K562 (cell line): ENCODE results near the gene CHRDL1. TPM values are rescaled to one million over a fixed set of nuclear protein-coding genes. Genes with fewer than 3 reads are reported as not detected.

Source experiments
- ATAC-seq: fragments of 200-7000 bp; cut with Tn5 transposase; 3 replicates; pipeline ENCODE4 v1.9.1; 2020; ENCODE audit warnings: moderate library complexity
- BruUV-seq: library from RNA; stranded (reverse); fragments of 400-500 nt; replicated peaks from 2 replicates; lab custom pipeline; 2021; lab: Mats Ljungman, UMichigan
- CTCF ChIA-PET: fragments of 300-600 bp; formaldehyde crosslinking; extraction: SDS; loops from one replicate; lab custom pipeline; 2021; ENCODE audit warnings: low intra/inter-chr PET ratio; lab: Yijun Ruan, JAX
- POLR2A ChIA-PET: fragments of 300-600, 350-650 bp; sonication (Branson Sonifier 250); formaldehyde crosslinking; extraction: SDS; loops from one replicate; lab custom pipeline; 2021; ENCODE audit warnings: antibody characterized with exemption, inconsistent platforms; lab: Yijun Ruan, JAX
- DNase-seq, 4 experiments: peaks; one replicate each; pipeline versions ENCODE4 v3.0.0 to v3.0.0-alpha.2; 2011 to 2018; ENCODE audit warnings: low spot score in 3 of 4, mixed read lengths in 3 of 4; ENCODE audit errors: extremely low read depth in 1 of 4
- FAIRE-seq: peaks from 2 replicates; lab custom pipeline; 2011; peaks lifted over from hg19 to GRCh38; lab: Jason Lieb, UNC
- H2AFZ ChIP-seq: 2 replicates; pipeline ENCODE4 v1.6.0; 2011; ENCODE audit warnings: low read depth, low read length, control low read depth, inconsistent platforms
- H3K27ac ChIP-seq: fragments of 200-600 bp; 3 replicates; pipeline ENCODE4 v1.8.0; 2011; ENCODE audit warnings: low read depth, mild to moderate bottlenecking, control low read depth, inconsistent platforms, low read length, moderate library complexity, mixed read lengths; ENCODE audit errors: extremely low read depth
- H3K27me3 ChIP-seq, 2 experiments: fragments of 300-600 bp in 1 of 2; 2 replicates in 1 of 2; 3 replicates in 1 of 2; pipeline versions ENCODE4 v1.6.0 to v1.8.0; 2011; ENCODE audit warnings: inconsistent platforms in 2 of 2, low read length in 2 of 2, mild to moderate bottlenecking in 1 of 2, mixed read lengths in 1 of 2, moderate library complexity in 1 of 2; ENCODE audit not compliant: control insufficient read depth in 2 of 2, insufficient read depth in 2 of 2
- H3K36me3 ChIP-seq: fragments of 300-600 bp; 3 replicates; pipeline ENCODE4 v1.8.0; 2011; ENCODE audit warnings: mild to moderate bottlenecking, low read length, inconsistent platforms; ENCODE audit not compliant: control insufficient read depth, insufficient read depth
- H3K4me1 ChIP-seq, 2 experiments: fragments of 200-600 bp in 1 of 2; replicated peaks in 1 of 2; 2 replicates in 1 of 2; 3 replicates in 1 of 2; pipeline versions ENCODE4 v1.5.1 to v1.8.0; 2011; ENCODE audit warnings: inconsistent platforms in 2 of 2, low read length in 2 of 2, mild to moderate bottlenecking in 1 of 2, mixed read lengths in 1 of 2, moderate library complexity in 1 of 2; ENCODE audit not compliant: control insufficient read depth in 2 of 2, insufficient read depth in 2 of 2
- H3K4me2 ChIP-seq: 2 replicates; pipeline ENCODE4 v1.6.1; 2011; ENCODE audit warnings: low read length, control low read depth, inconsistent platforms, mixed read lengths; ENCODE audit not compliant: insufficient read depth
- H3K4me3 ChIP-seq: fragments of 200-600 bp; sonication (generic), shearing (Covaris generic); 2 replicates; pipeline ENCODE4 v1.5.1; 2016; ENCODE audit warnings: control low read depth, inconsistent platforms
- H3K79me2 ChIP-seq: fragments of 200-600 bp; 3 replicates; pipeline ENCODE4 v1.8.0; 2011; ENCODE audit warnings: low read length, inconsistent platforms; ENCODE audit not compliant: control insufficient read depth, insufficient read depth
- H3K9ac ChIP-seq, 2 experiments: 2 replicates each; pipeline versions ENCODE4 v1.6.0 to v1.6.1; 2011; ENCODE audit warnings: low read depth in 2 of 2, low read length in 2 of 2, control low read depth in 1 of 2, inconsistent platforms in 1 of 2, mild to moderate bottlenecking in 1 of 2, mixed read lengths in 1 of 2; ENCODE audit not compliant: insufficient read depth in 1 of 2
- H3K9me1 ChIP-seq: one replicate; pipeline ENCODE4 v1.6.0; 2011; ENCODE audit warnings: inconsistent platforms, mild to moderate bottlenecking, low read length, moderate library complexity; ENCODE audit not compliant: control insufficient read depth, insufficient read depth
- H3K9me3 ChIP-seq: replicated peaks from 2 replicates; pipeline ENCODE4 v1.5.1; 2011; ENCODE audit warnings: low read depth, low read length, inconsistent platforms; ENCODE audit not compliant: control insufficient read depth, insufficient read depth
- H4K20me1 ChIP-seq: replicated peaks from 2 replicates; pipeline ENCODE4 v1.6.1; 2011; ENCODE audit warnings: low read length, inconsistent platforms, mixed read lengths; ENCODE audit not compliant: control insufficient read depth, insufficient read depth
- BACH1 ChIP-seq: fragments of 200-800 bp; sonication (Bioruptor generic); IDR thresholded peaks from 2 replicates; pipeline ENCODE4 v1.6.1; 2016; ENCODE audit warnings: missing genetic modification characterization, missing compliant biosample characterization
- BRD4 ChIP-seq: fragments of 200-600 bp; sonication (generic); IDR thresholded peaks from 2 replicates; pipeline ENCODE4 v1.6.1; 2017; ENCODE audit warnings: inconsistent platforms
- CBFB ChIP-seq: sonication (generic); formaldehyde crosslinking; IDR thresholded peaks from 2 replicates; pipeline ENCODE4 v1.4.0; 2020; ENCODE audit warnings: mild to moderate bottlenecking, missing genetic modification reagents
- HNRNPLL ChIP-seq: fragments of 200-400 bp; formaldehyde crosslinking; IDR thresholded peaks from 2 replicates; pipeline ENCODE4 v1.6.1; 2017; ENCODE audit warnings: low read length, low read depth, mild to moderate bottlenecking; ENCODE audit not compliant: poor library complexity, severe bottlenecking
- HOXB6 ChIP-seq: fragments of 250-450 bp; sonication (Bioruptor Pico); IDR thresholded peaks from 2 replicates; pipeline ENCODE4 v1.5.1; 2022; ENCODE audit warnings: mild to moderate bottlenecking, borderline replicate concordance
- KDM1A ChIP-seq, 2 experiments: fragments of 450-650 bp; IDR thresholded peaks; 2 replicates each; pipeline ENCODE4 v1.6.1; 2016; ENCODE audit warnings: mild to moderate bottlenecking in 2 of 2
- MCM3 ChIP-seq: fragments of 450-650 bp; IDR thresholded peaks from 2 replicates; pipeline ENCODE4 v1.6.1; 2016
- PCBP2 ChIP-seq: fragments of 200-400 bp; formaldehyde crosslinking; IDR thresholded peaks from 2 replicates; pipeline ENCODE4 v1.6.1; 2018; ENCODE audit warnings: low read length, low read depth, mild to moderate bottlenecking, moderate library complexity; ENCODE audit not compliant: poor library complexity, severe bottlenecking
- RBM25 ChIP-seq: fragments of 200-400 bp; formaldehyde crosslinking; IDR thresholded peaks from 2 replicates; pipeline ENCODE4 v1.6.1; 2018; ENCODE audit warnings: low read length, low read depth, moderate library complexity; ENCODE audit not compliant: severe bottlenecking
- SRSF3 ChIP-seq: fragments of 200-400 bp; formaldehyde crosslinking; IDR thresholded peaks from 2 replicates; pipeline ENCODE4 v1.6.1; 2016; ENCODE audit warnings: mild to moderate bottlenecking, low read length, moderate library complexity; ENCODE audit not compliant: insufficient read depth
- WGBS: fragments of 100-300 bp; shearing (Covaris generic); methylation state at CpG from one replicate; pipeline ENCODE4 v1.1.6; 2016; ENCODE audit warnings: low coverage, mixed read lengths; ENCODE audit not compliant: insufficient coverage; ENCODE audit errors: missing lambda C conversion rate; 5-methylcytosine and 5-hydroxymethylcytosine counted together
- in situ Hi-C: fragments of 300-500 bp; cut with MboI; formaldehyde crosslinking; loops from 4 replicates; pipeline ENCODE4 v1.15.0; 2018; ENCODE audit warnings: inconsistent platforms, mixed read lengths
- intact Hi-C: fragments of 100-400 bp; cut with micrococcal nuclease; formaldehyde crosslinking; loops from 2 replicates; pipeline ENCODE4 v1.14.2; 2022
- polyA plus RNA-seq, 8 experiments: library from polyadenylated mRNA; depleted of rRNA in 4 of 8; stranded (reverse) in 5 of 8; unstranded in 3 of 8; fragments of >200 nt; fragmentation: Nextera tagmentation in 2 of 8; fragmentation: Illumina TruSeq in 1 of 8; extraction: Ambion mirVana in 2 of 8; extraction: Trizol in 1 of 8; gene quantifications; 2 replicates each; pipeline versions ENCODE4 v1.2.1 to v1.2.3, GENCODE V29; 2011 to 2014; ENCODE audit warnings: inconsistent platforms in 1 of 8, missing spikeins in 1 of 8
- total RNA-seq, 7 experiments: library from RNA; depleted of rRNA in 6 of 7; stranded (reverse); fragments of >200 nt in 6 of 7; fragmentation: Illumina TruSeq in 2 of 7; extraction: Trizol in 2 of 7; gene quantifications; 2 replicates each; pipeline versions ENCODE4 v1.2.1 to v1.2.3, GENCODE V29; 2011 to 2021; ENCODE audit warnings: low replicate concordance in 1 of 7
- TF ChIP-seq, protein P1 (sequence below): sonication (generic); formaldehyde crosslinking; IDR thresholded peaks from 2 replicates; pipeline ENCODE4 v1.8.0; 2022; ENCODE audit warnings: mild to moderate bottlenecking, missing genetic modification reagents, borderline replicate concordance
- TF ChIP-seq, protein P2 (sequence below): fragments of 450-650 bp; conservative IDR thresholded peaks from 2 replicates; pipeline ENCODE4 v1.6.1; 2016; ENCODE audit warnings: missing genetic modification characterization, low read depth, mild to moderate bottlenecking, control low read depth, missing compliant biosample characterization
- TF ChIP-seq, protein P3 (sequence below): fragments of 250-450 bp; sonication (Bioruptor Pico); IDR thresholded peaks from 2 replicates; pipeline ENCODE4 v1.8.0; 2022; ENCODE audit warnings: inconsistent platforms, mild to moderate bottlenecking, moderate library complexity, borderline replicate concordance

The CHRDL1 gene
- total and polyA plus RNA-seq, 9 of the 15 experiments (the other 6 are each of a cell fraction or from before 2014, with no cell fraction given) = not detected

DNA sequence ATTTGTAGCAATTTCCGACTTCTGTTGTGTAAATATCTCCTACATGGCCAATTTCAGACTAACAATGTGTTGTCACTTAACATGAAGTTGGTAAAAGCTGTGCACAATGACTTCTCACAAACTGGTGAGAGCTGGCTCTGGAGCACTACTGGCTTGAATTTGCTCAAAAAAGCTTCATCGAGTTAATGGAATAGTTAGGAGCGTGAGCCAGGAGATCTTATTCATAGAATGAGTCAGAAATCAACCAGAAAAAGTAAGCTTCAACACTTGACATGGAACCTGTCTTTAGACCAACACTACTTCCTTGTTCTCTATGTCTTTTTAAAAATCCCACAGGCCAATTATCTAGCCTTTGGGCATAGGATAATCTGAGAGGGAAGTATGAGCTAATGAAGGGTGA lies 7.9 kb upstream of the CHRDL1 start:
- WGBS = 2% methylated on average over 3 of the region's 3 CpGs
- DNase-seq = no peak
- Histone ChIP-seq H3K36me3 (no peaks in the 10 kb centered on the region), H3K27me3 (no peaks in the 10 kb centered on the region), H3K79me2 (no peaks in the 10 kb centered on the region), H2AFZ (no peak overlapping the region), H3K9me3 (no peaks in the 10 kb centered on the region), H3K4me1 (no peaks in the 10 kb centered on the region), H3K4me3 (no peak overlapping the region), H3K27ac (no peak overlapping the region), H3K9me1 (no peaks in the 10 kb centered on the region), H4K20me1 (no peaks in the 10 kb centered on the region), H3K9ac (no peak overlapping the region), H3K4me2 (no peak overlapping the region)
- ATAC-seq = no peak
- no peak for FAIRE-seq
- intact Hi-C loops = no loop called here
- in situ Hi-C loops = no loop called here
- CTCF ChIA-PET = no interaction called here
- BruUV-seq = no TSS peak
- POLR2A ChIA-PET = no interaction called here
- no peak for TF ChIP-seq KDM1A (IDR thresholded peaks at IDR 0.05)
- TF ChIP-seq, protein P1, sequence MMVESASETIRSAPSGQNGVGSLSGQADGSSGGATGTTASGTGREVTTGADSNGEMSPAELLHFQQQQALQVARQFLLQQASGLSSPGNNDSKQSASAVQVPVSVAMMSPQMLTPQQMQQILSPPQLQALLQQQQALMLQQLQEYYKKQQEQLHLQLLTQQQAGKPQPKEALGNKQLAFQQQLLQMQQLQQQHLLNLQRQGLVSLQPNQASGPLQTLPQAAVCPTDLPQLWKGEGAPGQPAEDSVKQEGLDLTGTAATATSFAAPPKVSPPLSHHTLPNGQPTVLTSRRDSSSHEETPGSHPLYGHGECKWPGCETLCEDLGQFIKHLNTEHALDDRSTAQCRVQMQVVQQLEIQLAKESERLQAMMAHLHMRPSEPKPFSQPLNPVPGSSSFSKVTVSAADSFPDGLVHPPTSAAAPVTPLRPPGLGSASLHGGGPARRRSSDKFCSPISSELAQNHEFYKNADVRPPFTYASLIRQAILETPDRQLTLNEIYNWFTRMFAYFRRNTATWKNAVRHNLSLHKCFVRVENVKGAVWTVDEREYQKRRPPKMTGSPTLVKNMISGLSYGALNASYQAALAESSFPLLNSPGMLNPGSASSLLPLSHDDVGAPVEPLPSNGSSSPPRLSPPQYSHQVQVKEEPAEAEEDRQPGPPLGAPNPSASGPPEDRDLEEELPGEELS = no peak
- no peak for TF ChIP-seq MCM3
- TF ChIP-seq BACH1 (tag) = no peak
- TF ChIP-seq, protein P2, sequence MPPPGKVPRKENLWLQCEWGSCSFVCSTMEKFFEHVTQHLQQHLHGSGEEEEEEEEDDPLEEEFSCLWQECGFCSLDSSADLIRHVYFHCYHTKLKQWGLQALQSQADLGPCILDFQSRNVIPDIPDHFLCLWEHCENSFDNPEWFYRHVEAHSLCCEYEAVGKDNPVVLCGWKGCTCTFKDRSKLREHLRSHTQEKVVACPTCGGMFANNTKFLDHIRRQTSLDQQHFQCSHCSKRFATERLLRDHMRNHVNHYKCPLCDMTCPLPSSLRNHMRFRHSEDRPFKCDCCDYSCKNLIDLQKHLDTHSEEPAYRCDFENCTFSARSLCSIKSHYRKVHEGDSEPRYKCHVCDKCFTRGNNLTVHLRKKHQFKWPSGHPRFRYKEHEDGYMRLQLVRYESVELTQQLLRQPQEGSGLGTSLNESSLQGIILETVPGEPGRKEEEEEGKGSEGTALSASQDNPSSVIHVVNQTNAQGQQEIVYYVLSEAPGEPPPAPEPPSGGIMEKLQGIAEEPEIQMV = no peak
- TF ChIP-seq PCBP2 = no peak
- TF ChIP-seq HOXB6 (CRISPR knock-in tag) = no peak
- TF ChIP-seq RBM25 = no peak
- TF ChIP-seq, protein P3, sequence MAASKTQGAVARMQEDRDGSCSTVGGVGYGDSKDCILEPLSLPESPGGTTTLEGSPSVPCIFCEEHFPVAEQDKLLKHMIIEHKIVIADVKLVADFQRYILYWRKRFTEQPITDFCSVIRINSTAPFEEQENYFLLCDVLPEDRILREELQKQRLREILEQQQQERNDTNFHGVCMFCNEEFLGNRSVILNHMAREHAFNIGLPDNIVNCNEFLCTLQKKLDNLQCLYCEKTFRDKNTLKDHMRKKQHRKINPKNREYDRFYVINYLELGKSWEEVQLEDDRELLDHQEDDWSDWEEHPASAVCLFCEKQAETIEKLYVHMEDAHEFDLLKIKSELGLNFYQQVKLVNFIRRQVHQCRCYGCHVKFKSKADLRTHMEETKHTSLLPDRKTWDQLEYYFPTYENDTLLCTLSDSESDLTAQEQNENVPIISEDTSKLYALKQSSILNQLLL = no peak
- TF ChIP-seq HNRNPLL = no peak
- TF ChIP-seq SRSF3 = no peak
- no peak for TF ChIP-seq BRD4
- TF ChIP-seq CBFB = no peak
